GM03348 (cell line): ENCODE measurements around the gene TBX5.

Experiments
- DNase-seq: peaks from one replicate; pipeline ENCODE4 v3.0.0; 2012; ENCODE audit warnings: low spot score

TBX5 gene

GRCh38 chr12:114405519-114406271 is at the start of gene TBX5:
TSS of gene TBX5 (minus strand) at chr12:114406144. CDS start at chr12:114403898, 2,246 bp downstream.
- peak; percentile 67 for DNase-seq

- no peak for DNase-seq
Observed at GRCh38 chr12:114451657-114452056, 45.7 kb upstream of the TBX5 start.

- DNase-seq: no peak
Observed at GRCh38 chr12:114450515-114451300, 44.8 kb upstream of the TBX5 start.

- DNase-seq: no peak
Observed at GRCh38 chr12:114450019-114450418, 44.1 kb upstream of the TBX5 start.

GRCh38 chr12:114448618-114448933 is 42.6 kb upstream of the TBX5 start:
- DNase-seq: no peak

- no peak for DNase-seq
Observed at GRCh38 chr12:114447799-114448617, 42.1 kb upstream of the TBX5 start.

- DNase-seq: no peak
Observed at GRCh38 chr12:114447274-114447716, 41.4 kb upstream of the TBX5 start.

GRCh38 chr12:114445401-114446323 is 39.7 kb upstream of the TBX5 start:
- DNase-seq: no peak

- DNase-seq: no peak
Observed at GRCh38 chr12:114444422-114445279, 38.7 kb upstream of the TBX5 start.

- DNase-seq: no peak
Observed at GRCh38 chr12:114443607-114444421, 37.9 kb upstream of the TBX5 start.

GRCh38 chr12:114442578-114442977 is 36.6 kb upstream of the TBX5 start:
- DNase-seq: no peak

GRCh38 chr12:114441545-114441944 is 35.6 kb upstream of the TBX5 start:
- DNase-seq: no peak

- DNase-seq: no peak
Observed at GRCh38 chr12:114441039-114441383, 35.1 kb upstream of the TBX5 start.

- DNase-seq: no peak
Observed at GRCh38 chr12:114440270-114441038, 34.5 kb upstream of the TBX5 start.

- no peak for DNase-seq
Observed at GRCh38 chr12:114439817-114440216, 33.9 kb upstream of the TBX5 start.

GRCh38 chr12:114439261-114439683 is 33.3 kb upstream of the TBX5 start:
- DNase-seq: no peak

GRCh38 chr12:114438635-114439256 is 32.8 kb upstream of the TBX5 start:
- DNase-seq: no peak

GRCh38 chr12:114434341-114434740 is 28.4 kb upstream of the TBX5 start:
- DNase-seq: no peak
